SK-N-SH (cell line): ENCODE results near the gene CDCP2. TPM values are rescaled to one million over a fixed set of nuclear protein-coding genes. Genes with fewer than 3 reads are reported as not detected.

Experiments used
- CTCF ChIA-PET: fragments of 300-600, 350-600 bp; formaldehyde crosslinking; extraction: SDS; loops from one replicate; lab custom pipeline; 2021; lab: Yijun Ruan, JAX
- POLR2A ChIA-PET: fragments of 350-600 bp; sonication (Branson Sonifier 250); formaldehyde crosslinking; extraction: SDS; loops from one replicate; lab custom pipeline; 2020; ENCODE audit warnings: antibody characterized with exemption, inconsistent platforms; lab: Yijun Ruan, JAX
- DNase-seq: peaks from one replicate; pipeline ENCODE4 v3.0.0; 2012
- H2AFZ ChIP-seq: fragments of 200-600 bp; sonication (generic); 2 replicates; pipeline ENCODE4 v1.8.1; 2016; ENCODE audit warnings: antibody characterized with exemption, mild to moderate bottlenecking, low read depth
- H3F3A ChIP-seq: fragments of 200-600 bp; sonication (generic); replicated peaks from 2 replicates; pipeline ENCODE3; 2016; ENCODE audit warnings: antibody characterized with exemption, mild to moderate bottlenecking; ENCODE audit not compliant: insufficient read depth
- H3K27ac ChIP-seq, 2 experiments: fragments of 200-500 bp in 1 of 2; fragments of 200-600 bp in 1 of 2; sonication (Bioruptor generic) in 1 of 2; sonication (generic), shearing (Covaris generic) in 1 of 2; 2 replicates each; pipeline versions ENCODE4 v1.5.1 to v1.6.1; 2014 to 2016; ENCODE audit warnings: low read depth in 2 of 2, inconsistent platforms in 1 of 2, low read length in 1 of 2, mild to moderate bottlenecking in 1 of 2, mixed read lengths in 1 of 2
- H3K27me3 ChIP-seq: fragments of 200-600 bp; sonication (generic), shearing (Covaris generic); 2 replicates; pipeline ENCODE4 v1.6.1; 2016; ENCODE audit warnings: mixed run types; ENCODE audit not compliant: insufficient read depth
- H3K36me3 ChIP-seq, 2 experiments: fragments of 200-500 bp in 1 of 2; fragments of 200-600 bp in 1 of 2; sonication (Bioruptor generic) in 1 of 2; sonication (generic) in 1 of 2; replicated peaks in 1 of 2; 2 replicates each; pipeline versions ENCODE3 to v1.5.1; 2014 to 2016; ENCODE audit warnings: low read length in 1 of 2, mild to moderate bottlenecking in 1 of 2; ENCODE audit not compliant: insufficient read depth in 2 of 2, control insufficient read depth in 1 of 2
- H3K4me1 ChIP-seq, 2 experiments: fragments of 200-500 bp in 1 of 2; fragments of 200-600 bp in 1 of 2; sonication (Bioruptor generic) in 1 of 2; sonication (generic), shearing (Covaris generic) in 1 of 2; 2 replicates each; pipeline versions ENCODE4 v1.5.1 to v1.6.1; 2014 to 2016; ENCODE audit warnings: low read depth in 1 of 2, low read length in 1 of 2, mixed run types in 1 of 2; ENCODE audit not compliant: insufficient read depth in 2 of 2, control insufficient read depth in 1 of 2
- H3K4me2 ChIP-seq: fragments of 200-600 bp; sonication (generic), shearing (Covaris generic); 2 replicates; pipeline ENCODE4 v1.6.1; 2017; ENCODE audit warnings: mixed run types
- H3K4me3 ChIP-seq, 2 experiments: fragments of 200-500 bp in 1 of 2; fragments of 200-600 bp in 1 of 2; sonication (Bioruptor generic) in 1 of 2; sonication (generic), shearing (Covaris generic) in 1 of 2; 2 replicates each; pipeline versions ENCODE4 v1.5.1 to v1.8.1; 2014 to 2016; ENCODE audit warnings: low read depth in 2 of 2, inconsistent platforms in 1 of 2, low read length in 1 of 2, mild to moderate bottlenecking in 1 of 2, mixed read lengths in 1 of 2, moderate library complexity in 1 of 2
- H3K79me2 ChIP-seq: fragments of 200-600 bp; sonication (generic); 2 replicates; pipeline ENCODE4 v1.8.1; 2017; ENCODE audit warnings: mild to moderate bottlenecking; ENCODE audit not compliant: insufficient read depth
- H3K9ac ChIP-seq: fragments of 200-600 bp; sonication (generic); 2 replicates; pipeline ENCODE4 v1.6.1; 2017; ENCODE audit warnings: mixed run types
- H3K9me2 ChIP-seq: fragments of 200-600 bp; sonication (generic); 2 replicates; pipeline ENCODE4 v1.6.1; 2017; ENCODE audit warnings: mixed run types
- H3K9me3 ChIP-seq: fragments of 200-600 bp; sonication (generic); 2 replicates; pipeline ENCODE4 v1.6.1; 2017; ENCODE audit warnings: mixed run types, mild to moderate bottlenecking, moderate library complexity
- H4K20me1 ChIP-seq: fragments of 200-600 bp; sonication (generic); 2 replicates; pipeline ENCODE4 v1.6.1; 2017; ENCODE audit warnings: mild to moderate bottlenecking, mixed run types; ENCODE audit not compliant: insufficient read depth
- CHD2 ChIP-seq: fragments of 150-350 bp; IDR thresholded peaks from 2 replicates; pipeline ENCODE4 v1.6.1; 2018; ENCODE audit warnings: low read length; ENCODE audit not compliant: partially characterized antibody
- ELF1 ChIP-seq: IDR thresholded peaks from 2 replicates; pipeline ENCODE4 v1.4.0; 2012
- EP300 ChIP-seq, 2 experiments: IDR thresholded peaks; 2 replicates each; pipeline versions ENCODE4 v1.4.0 to v1.6.1; 2012; ENCODE audit warnings: borderline replicate concordance in 1 of 2, low read depth in 1 of 2, low read length in 1 of 2
- GABPA ChIP-seq: IDR thresholded peaks from 2 replicates; pipeline ENCODE4 v1.4.0; 2012; ENCODE audit warnings: low read depth, mild to moderate bottlenecking
- GATA2 ChIP-seq: sonication (generic); formaldehyde crosslinking; IDR thresholded peaks from 2 replicates; pipeline ENCODE4 v1.5.0; 2020; ENCODE audit warnings: mild to moderate bottlenecking, missing genetic modification reagents
- IRF3 ChIP-seq: fragments of 150-350 bp; IDR thresholded peaks from 2 replicates; pipeline ENCODE4 v1.6.1; 2016; ENCODE audit warnings: mild to moderate bottlenecking, low read depth, low read length
- JUND ChIP-seq: IDR thresholded peaks from 2 replicates; pipeline ENCODE4 v1.4.0; 2012
- MAX ChIP-seq: IDR thresholded peaks from 2 replicates; pipeline ENCODE4 v1.4.0; 2012; ENCODE audit warnings: low read depth
- MXI1 ChIP-seq: IDR thresholded peaks from 2 replicates; pipeline ENCODE4 v1.6.1; 2012; ENCODE audit warnings: mild to moderate bottlenecking, low read depth, low read length, improper control_type of control experiment
- NRF1 ChIP-seq: IDR thresholded peaks from 2 replicates; pipeline ENCODE4 v1.6.1; 2012; ENCODE audit warnings: low read depth, mild to moderate bottlenecking, low read length
- PBX3 ChIP-seq: IDR thresholded peaks from 2 replicates; pipeline ENCODE4; 2012
- RCOR1 ChIP-seq: fragments of 150-350 bp; IDR thresholded peaks from 2 replicates; pipeline ENCODE4 v1.6.1; 2017; ENCODE audit warnings: antibody characterized with exemption, low read length
- RXRA ChIP-seq: IDR thresholded peaks from 2 replicates; pipeline ENCODE4 v1.4.0; 2012; ENCODE audit warnings: low read depth, mild to moderate bottlenecking, borderline replicate concordance
- TCF12 ChIP-seq: IDR thresholded peaks from 2 replicates; pipeline ENCODE4 v1.4.0; 2012
- USF1 ChIP-seq: IDR thresholded peaks from 2 replicates; pipeline ENCODE4 v1.4.0; 2012; ENCODE audit warnings: low read depth, borderline replicate concordance
- YY1 ChIP-seq: IDR thresholded peaks from 2 replicates; pipeline ENCODE4 v1.4.0; 2012; ENCODE audit warnings: low read depth, mild to moderate bottlenecking
- ZBTB33 ChIP-seq: IDR thresholded peaks from 2 replicates; pipeline ENCODE4 v1.4.0; 2012; ENCODE audit warnings: low read depth, borderline replicate concordance
- WGBS: methylation state at CpG from one replicate; pipeline ENCODE4 v1.1.6; 2017; ENCODE audit warnings: low lambda C conversion rate; 5-methylcytosine and 5-hydroxymethylcytosine counted together
- polyA plus RNA-seq, 3 experiments: library from polyadenylated mRNA; depleted of rRNA; stranded (reverse); fragments of >200 nt; gene quantifications; 2 replicates each; pipeline ENCODE4 v1.2.3, GENCODE V29; 2012

CDCP2 gene
- polyA plus RNA-seq, 1 of the 3 experiments (the other 2 are of a cell fraction) = not detected

- no peak for TF ChIP-seq ZBTB33
- TF ChIP-seq USF1 = no peak
- TF ChIP-seq MAX = no peak
- no peak for TF ChIP-seq GABPA
- no peak for TF ChIP-seq ELF1
- no peak for TF ChIP-seq GATA2 (CRISPR knock-in tag)
- no peak for TF ChIP-seq NRF1
- TF ChIP-seq EP300 (IDR thresholded peaks at IDR 0.05; ENCODE audit: borderline replicate concordance in 1 of 2, low read depth in 1 of 2, low read length in 1 of 2) = no peak
- no peak for TF ChIP-seq CHD2
- H3K79me2 ChIP-seq = no peaks in the 10 kb centered on the region
- no peaks in the 10 kb centered on the region for H4K20me1 ChIP-seq
- CTCF ChIA-PET = no interaction called here
- H3F3A ChIP-seq = no peaks in the 10 kb centered on the region
- no peak for DNase-seq
- no peak overlapping the region for H2AFZ ChIP-seq
- H3K9me3 ChIP-seq = no peaks in the 10 kb centered on the region
- H3K9me2 ChIP-seq = no peaks in the 10 kb centered on the region
- 94% methylated on average over 1 of the region's 1 CpG for WGBS
- H3K9ac ChIP-seq = no peak overlapping the region
- H3K4me3 ChIP-seq = no peak overlapping the region
- no peaks in the 10 kb centered on the region for H3K4me1 ChIP-seq
- H3K27ac ChIP-seq = no peak overlapping the region
- H3K36me3 ChIP-seq = no peaks in the 10 kb centered on the region
- no peaks in the 10 kb centered on the region for H3K27me3 ChIP-seq
- H3K4me2 ChIP-seq = no peak overlapping the region
- POLR2A ChIA-PET = no interaction called here
Measured at GRCh38 chr1:54188291-54188690, 35.5 kb upstream of the CDCP2 start.

GRCh38 chr1:54186056-54186455, 33.3 kb upstream of the CDCP2 start:
- Histone ChIP-seq H3K4me2 (no peak overlapping the region), H3K4me1 (no peaks in the 10 kb centered on the region; a peak in 1 of 4 replicates), H3K79me2 (no peaks in the 10 kb centered on the region), H3K36me3 (no peaks in the 10 kb centered on the region), H2AFZ (no peak overlapping the region), H3F3A (no peaks in the 10 kb centered on the region), H3K4me3 (no peak overlapping the region), H3K27ac (no peak overlapping the region), H4K20me1 (no peaks in the 10 kb centered on the region), H3K9me3 (no peaks in the 10 kb centered on the region), H3K9me2 (no peaks in the 10 kb centered on the region), H3K9ac (no peak overlapping the region), H3K27me3 (no peaks in the 10 kb centered on the region)
- no peak for DNase-seq
- TF ChIP-seq IRF3 (no peak), PBX3 (no peak), RCOR1 (no peak), JUND (no peak), TCF12 (no peak), RXRA (no peak), MXI1 (no peak), YY1 (no peak), NRF1 (no peak)
- ChIA-PET CTCF (interaction anchor here (1.0 kb wide), 1 partner anchor 17 kb away, joined by 3 read pairs; no protein-coding TSS in a partner anchor), POLR2A (no interaction called here)
- WGBS = 90% methylated on average over 3 of the region's 3 CpGs
